ENCODE data around the gene WDR64.

DNA sequence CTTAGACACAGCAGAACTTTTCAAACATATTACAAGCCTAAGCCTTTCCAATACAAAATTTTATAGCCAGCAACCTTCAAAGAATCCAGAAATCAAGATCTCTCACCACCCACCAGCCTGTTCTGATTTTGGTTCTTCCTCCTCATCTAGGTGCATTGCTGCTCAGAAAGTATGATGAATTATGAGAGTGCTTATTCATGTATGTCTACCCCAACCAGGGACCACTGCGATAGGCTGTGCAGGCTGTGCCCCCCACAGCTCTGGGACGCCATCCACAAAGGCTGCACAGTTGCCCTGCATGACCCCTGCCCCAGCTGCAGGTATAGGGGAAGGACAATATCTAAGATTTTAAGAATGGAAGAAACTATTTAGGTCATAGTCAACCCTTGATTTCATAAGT lies 55.4 kb downstream of the WDR64 start:
- no peak for TF ChIP-seq EZH2 (IDR thresholded peaks at IDR 0.05; ENCODE audit: borderline replicate concordance, low read depth, low read length, poor library complexity, severe bottlenecking)
- TF ChIP-seq CTCF (conservative IDR thresholded peaks at IDR 0.05; ENCODE audit: low read depth, low read length): no peak

All from A673 (cell line).